DND-41 (cell line): ENCODE measurements around the gene F13A1.

Source experiments
- ATAC-seq: fragments of 200-7000 bp; cut with Tn5 transposase; 3 replicates; pipeline ENCODE4 v1.9.1; 2021; ENCODE audit warnings: low read depth; ENCODE audit not compliant: insufficient read depth
- DNase-seq: peaks from one replicate; pipeline ENCODE4 v3.0.0-alpha.2; 2020
- H2AFZ ChIP-seq: 2 replicates; pipeline ENCODE4 v1.6.0; 2012; ENCODE audit warnings: low read depth, low read length
- H3K27ac ChIP-seq: 2 replicates; pipeline ENCODE4 v1.5.1; 2012; ENCODE audit warnings: low read length, inconsistent platforms
- H3K27me3 ChIP-seq: fragments of 200-600 bp; sonication (generic); 2 replicates; pipeline ENCODE4 v1.6.0; 2012; ENCODE audit warnings: low read length, mild to moderate bottlenecking, inconsistent platforms; ENCODE audit not compliant: insufficient read depth, poor library complexity
- H3K36me3 ChIP-seq: 2 replicates; pipeline ENCODE4 v1.5.1; 2012; ENCODE audit warnings: low read length, inconsistent platforms; ENCODE audit not compliant: insufficient read depth
- H3K4me1 ChIP-seq: 2 replicates; pipeline ENCODE4 v1.5.1; 2012; ENCODE audit warnings: mild to moderate bottlenecking, low read length; ENCODE audit not compliant: insufficient read depth
- H3K4me2 ChIP-seq: 2 replicates; pipeline ENCODE4 v1.6.0; 2012; ENCODE audit warnings: mild to moderate bottlenecking, moderate library complexity, low read length, inconsistent platforms; ENCODE audit not compliant: insufficient read depth
- H3K4me3 ChIP-seq, 2 experiments: fragments of 200-600 bp in 1 of 2; shearing (Covaris generic) in 1 of 2; 2 replicates each; pipeline ENCODE4 v1.5.1; 2012 to 2016; ENCODE audit warnings: inconsistent platforms in 2 of 2, low read length in 2 of 2, mild to moderate bottlenecking in 2 of 2, low read depth in 1 of 2, moderate library complexity in 1 of 2
- H3K79me2 ChIP-seq: 2 replicates; pipeline ENCODE4 v1.6.0; 2012; ENCODE audit warnings: low read length, inconsistent platforms; ENCODE audit not compliant: insufficient read depth
- H3K9ac ChIP-seq: 2 replicates; pipeline ENCODE4 v1.6.0; 2012; ENCODE audit warnings: low read depth, mild to moderate bottlenecking, inconsistent platforms, low read length, moderate library complexity
- H3K9me3 ChIP-seq: 2 replicates; pipeline ENCODE4 v1.5.1; 2012; ENCODE audit warnings: low read length, moderate library complexity, mild to moderate bottlenecking, inconsistent platforms; ENCODE audit not compliant: insufficient read depth, severe bottlenecking
- H4K20me1 ChIP-seq: 2 replicates; pipeline ENCODE4 v1.6.0; 2012; ENCODE audit warnings: low read length; ENCODE audit not compliant: insufficient read depth
- CTCF ChIP-seq: IDR thresholded peaks from 2 replicates; pipeline ENCODE4 v1.5.1; 2012; ENCODE audit warnings: borderline replicate concordance, low read length, moderate library complexity, mild to moderate bottlenecking; ENCODE audit not compliant: poor library complexity, severe bottlenecking; ENCODE audit errors: extremely low read depth
- EZH2 ChIP-seq: IDR thresholded peaks from 3 replicates; pipeline ENCODE4 v1.6.1; 2012; ENCODE audit warnings: borderline replicate concordance, low read depth, mild to moderate bottlenecking, moderate library complexity, low read length, inconsistent platforms; ENCODE audit not compliant: severe bottlenecking

F13A1 gene

GRCh38 chr6:6239598-6240581 lies 80.6 kb downstream of the F13A1 start:
- no peak for DNase-seq
- H3K79me2 ChIP-seq, result no peaks in the 10 kb centered on the region
- ATAC-seq, result no peak
- no peaks in the 10 kb centered on the region for H4K20me1 ChIP-seq
- H3K4me2 ChIP-seq, result no peak overlapping the region
- no peak for TF ChIP-seq EZH2
- no peak for TF ChIP-seq CTCF
- no peaks in the 10 kb centered on the region for H3K9me3 ChIP-seq
- no peaks in the 10 kb centered on the region for H3K36me3 ChIP-seq
- H3K4me3 ChIP-seq, result no peak overlapping the region
- H3K9ac ChIP-seq, result no peak overlapping the region
- peaks cover 4% of the 10 kb centered on the region for H3K27me3 ChIP-seq
- no peak overlapping the region for H3K27ac ChIP-seq
- no peaks in the 10 kb centered on the region for H3K4me1 ChIP-seq
- H2AFZ ChIP-seq, result no peak overlapping the region

DNA sequence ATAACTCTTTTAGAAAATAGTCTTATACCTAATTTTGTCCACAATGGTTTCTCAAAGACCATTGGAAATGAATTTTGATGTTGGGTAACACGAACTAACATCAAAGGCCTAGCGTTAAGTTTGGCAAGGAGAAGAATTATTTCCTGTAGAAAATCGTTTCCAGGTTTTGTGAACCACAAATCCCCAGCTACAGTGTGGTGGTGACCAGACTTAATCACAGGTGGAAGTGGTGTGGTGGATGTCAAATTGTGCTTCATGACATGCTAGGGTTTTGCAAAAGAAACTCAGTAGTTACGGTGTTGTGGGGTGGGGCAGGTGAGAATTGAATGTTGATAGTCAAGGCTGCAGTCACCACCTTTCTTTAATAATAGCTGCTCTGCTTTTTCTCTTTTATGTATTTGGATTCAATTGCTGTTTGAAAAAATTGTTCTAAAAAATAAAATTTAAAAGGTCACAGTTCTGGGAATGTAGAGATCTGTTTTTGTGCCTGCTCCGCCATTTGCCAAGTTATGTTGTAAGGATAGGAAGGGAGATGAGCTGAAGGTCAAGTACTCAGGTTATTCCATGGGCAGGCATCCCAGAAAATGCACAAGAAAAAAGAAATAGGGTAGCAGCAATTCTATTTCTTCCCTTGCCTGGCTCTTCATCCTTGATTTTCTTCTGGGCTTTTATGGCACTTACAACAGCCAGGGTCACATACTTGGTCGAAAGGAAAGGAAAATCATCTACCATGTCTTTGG lies 83.6 kb downstream of the F13A1 start:
- no peak for TF ChIP-seq EZH2
- no peak for TF ChIP-seq CTCF
- H3K4me2 ChIP-seq, result no peak overlapping the region
- peak; percentile 35; the same call in 1 of the 3 replicates for ATAC-seq
- H4K20me1 ChIP-seq, result no peaks in the 10 kb centered on the region
- no peak overlapping the region for H3K27ac ChIP-seq
- no peaks in the 10 kb centered on the region for H3K79me2 ChIP-seq
- H3K4me3 ChIP-seq, result no peak overlapping the region
- no peaks in the 10 kb centered on the region for H3K9me3 ChIP-seq
- no peaks in the 10 kb centered on the region for H3K4me1 ChIP-seq
- H3K9ac ChIP-seq, result no peak overlapping the region
- no peak for DNase-seq
- H2AFZ ChIP-seq, result no peak overlapping the region
- peaks cover 4% of the 10 kb centered on the region for H3K27me3 ChIP-seq
- H3K36me3 ChIP-seq, result no peaks in the 10 kb centered on the region

DNA sequence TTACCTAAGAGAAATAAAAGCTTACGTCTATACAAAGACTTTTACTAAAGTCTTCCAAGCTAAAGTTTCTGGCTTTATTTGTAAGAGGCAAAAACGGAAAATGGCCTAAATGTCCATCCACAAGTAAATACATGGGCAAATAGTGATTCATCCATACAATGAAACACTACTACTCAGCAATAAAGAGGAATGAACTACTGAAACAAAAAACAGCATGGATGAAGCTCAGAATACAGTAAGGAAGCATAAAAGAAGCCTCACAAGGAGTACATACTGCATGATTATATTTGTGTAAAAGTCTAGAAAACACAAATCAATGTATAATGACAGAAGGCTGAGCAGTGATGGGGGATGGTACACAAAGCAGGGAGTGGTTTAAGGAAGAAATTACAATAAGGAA lies 84.7 kb downstream of the F13A1 start:
- ATAC-seq, result no peak
- TF ChIP-seq EZH2, result no peak
- no peak for TF ChIP-seq CTCF
- H3K4me1 ChIP-seq, result no peaks in the 10 kb centered on the region
- no peaks in the 10 kb centered on the region for H3K79me2 ChIP-seq
- H3K36me3 ChIP-seq, result no peaks in the 10 kb centered on the region
- peaks cover 4% of the 10 kb centered on the region for H3K27me3 ChIP-seq
- H3K27ac ChIP-seq, result no peak overlapping the region
- no peak overlapping the region for H3K4me3 ChIP-seq
- no peak overlapping the region for H2AFZ ChIP-seq
- no peaks in the 10 kb centered on the region for H3K9me3 ChIP-seq
- H3K4me2 ChIP-seq, result no peak overlapping the region
- DNase-seq, result no peak
- no peaks in the 10 kb centered on the region for H4K20me1 ChIP-seq
- H3K9ac ChIP-seq, result no peak overlapping the region
